HCT116 (cell line): ENCODE results near the gene PTPRJ. TPM values are rescaled to one million over a fixed set of nuclear protein-coding genes. Genes with fewer than 3 reads are reported as not detected.

Experiments
- ATAC-seq: fragments of 200-7000 bp; cut with Tn5 transposase; 2 replicates; pipeline ENCODE4 v1.9.1; 2020; ENCODE audit warnings: mild to moderate bottlenecking, moderate library complexity
- BruUV-seq: library from RNA; stranded (reverse); fragments of 400-500 nt; replicated peaks from 2 replicates; lab custom pipeline; 2021; lab: Mats Ljungman, UMichigan
- CTCF ChIA-PET: fragments of 300-600 bp; sonication (Branson Sonifier 250); formaldehyde crosslinking; loops from one replicate; lab custom pipeline; 2021; ENCODE audit warnings: antibody characterized with exemption; lab: Charles Lee
- POLR2A ChIA-PET: fragments of 300-600, 350-600 bp; sonication (Branson Sonifier 250); formaldehyde crosslinking; loops from one replicate; lab custom pipeline; 2021; ENCODE audit warnings: antibody characterized with exemption; lab: Charles Lee
- RAD21 ChIA-PET, 2 experiments: fragments of 300-600 bp; sonication (Branson Sonifier 250); formaldehyde crosslinking; loops; one replicate each; lab custom pipeline; 2023; ENCODE audit warnings: low total read pairs in 2 of 2; ENCODE audit not compliant: uncharacterized antibody in 2 of 2, unreplicated experiment in 2 of 2, low non-redundant PET in 1 of 2; lab: Charles Lee
- DNase-seq: peaks from one replicate; pipeline ENCODE4 v3.0.0-alpha.2; 2010; ENCODE audit warnings: low read depth, low spot score
- H2AFZ ChIP-seq: fragments of 200-600 bp; shearing (Covaris generic), sonication (generic); 2 replicates; pipeline ENCODE4 v1.6.1; 2017; ENCODE audit warnings: low read depth, mixed run types, mixed read lengths, antibody characterized with exemption, low read length; ENCODE audit not compliant: poor library complexity, severe bottlenecking
- H3K27ac ChIP-seq: 2 replicates; pipeline ENCODE4 v1.5.1; 2012; ENCODE audit warnings: low read depth, low read length
- H3K27me3 ChIP-seq: fragments of 200-600 bp; sonication (generic); 2 replicates; pipeline ENCODE4 v1.6.1; 2016; ENCODE audit warnings: mixed run types, low read length, mixed read lengths; ENCODE audit not compliant: insufficient read depth
- H3K36me3 ChIP-seq, 2 experiments: fragments of 200-500 bp in 1 of 2; fragments of 200-600 bp in 1 of 2; sonication (Bioruptor generic) in 1 of 2; sonication (generic) in 1 of 2; 2 replicates each; pipeline versions ENCODE4 v1.5.1 to v1.6.1; 2014 to 2016; ENCODE audit warnings: low read length in 2 of 2, inconsistent platforms in 1 of 2, mixed read lengths in 1 of 2, mixed run types in 1 of 2; ENCODE audit not compliant: insufficient read depth in 2 of 2, control insufficient read depth in 1 of 2
- H3K4me1 ChIP-seq, 2 experiments: fragments of 200-600 bp in 1 of 2; sonication (generic) in 1 of 2; 2 replicates each; pipeline versions ENCODE4 v1.5.1 to v1.6.1; 2012 to 2017; ENCODE audit warnings: low read length in 2 of 2, inconsistent platforms in 1 of 2, mild to moderate bottlenecking in 1 of 2, mixed read lengths in 1 of 2, mixed run types in 1 of 2, moderate library complexity in 1 of 2; ENCODE audit not compliant: insufficient read depth in 2 of 2, control insufficient read depth in 1 of 2
- H3K4me2 ChIP-seq: fragments of 200-600 bp; sonication (generic); 2 replicates; pipeline ENCODE4 v1.6.1; 2017; ENCODE audit warnings: mixed run types, low read length, mixed read lengths
- H3K4me3 ChIP-seq, 2 experiments: fragments of 200-600 bp in 1 of 2; sonication (generic) in 1 of 2; replicated peaks in 1 of 2; 2 replicates each; pipeline ENCODE4 v1.5.1; 2011 to 2016; ENCODE audit warnings: low read length in 2 of 2, control low read depth in 1 of 2, low read depth in 1 of 2, mild to moderate bottlenecking in 1 of 2, mixed read lengths in 1 of 2, mixed run types in 1 of 2
- H3K79me2 ChIP-seq: fragments of 200-600 bp; sonication (generic); 2 replicates; pipeline ENCODE4 v1.6.1; 2017; ENCODE audit warnings: mild to moderate bottlenecking, mixed run types, low read length, moderate library complexity, mixed read lengths; ENCODE audit not compliant: insufficient read depth
- H3K9ac ChIP-seq: fragments of 200-600 bp; sonication (generic); 2 replicates; pipeline ENCODE4 v1.6.1; 2016; ENCODE audit warnings: low read length, mixed read lengths
- H3K9me2 ChIP-seq: fragments of 200-600 bp; sonication (generic), shearing (Covaris generic); 2 replicates; pipeline ENCODE4 v1.6.1; 2017; ENCODE audit warnings: mixed run types, mild to moderate bottlenecking, moderate library complexity; ENCODE audit not compliant: insufficient read depth
- H3K9me3 ChIP-seq, 2 experiments: fragments of 200-500 bp in 1 of 2; fragments of 200-600 bp in 1 of 2; sonication (Bioruptor generic) in 1 of 2; sonication (generic) in 1 of 2; 2 replicates each; pipeline ENCODE4 v1.6.1; 2014 to 2017; ENCODE audit warnings: low read length in 2 of 2, mixed read lengths in 2 of 2, inconsistent platforms in 1 of 2, low read depth in 1 of 2, mild to moderate bottlenecking in 1 of 2, mixed run types in 1 of 2, moderate library complexity in 1 of 2; ENCODE audit not compliant: control insufficient read depth in 1 of 2, insufficient read depth in 1 of 2
- H4K20me1 ChIP-seq: fragments of 200-600 bp; sonication (generic), shearing (Covaris generic); 2 replicates; pipeline ENCODE4 v1.6.1; 2017; ENCODE audit warnings: mixed run types, mild to moderate bottlenecking, moderate library complexity; ENCODE audit not compliant: insufficient read depth
- CBX3 ChIP-seq: IDR thresholded peaks from 2 replicates; pipeline ENCODE4 v1.6.1; 2012; ENCODE audit warnings: low read depth
- JUND ChIP-seq: IDR thresholded peaks from 2 replicates; pipeline ENCODE4 v1.6.1; 2012
- POLR2A ChIP-seq: IDR thresholded peaks from 2 replicates; pipeline ENCODE4 v1.7.0; 2011; ENCODE audit warnings: borderline replicate concordance; ENCODE audit not compliant: insufficient read depth, insufficient read length; ENCODE audit errors: extremely low read depth
- RAD21 ChIP-seq: IDR thresholded peaks from 2 replicates; pipeline ENCODE4 v1.6.1; 2012; ENCODE audit warnings: low read depth, mild to moderate bottlenecking
- SRF ChIP-seq: IDR thresholded peaks from 2 replicates; pipeline ENCODE4 v1.6.1; 2012; ENCODE audit warnings: low read depth
- TCF7L2 ChIP-seq: IDR thresholded peaks from 2 replicates; pipeline ENCODE4 v1.7.0; 2011; ENCODE audit warnings: borderline replicate concordance, inconsistent platforms; ENCODE audit not compliant: insufficient read depth, insufficient read length; ENCODE audit errors: extremely low read depth
- ZFX ChIP-seq: fragments of 450-650 bp; IDR thresholded peaks from 2 replicates; pipeline ENCODE4 v1.6.1; 2017
- intact Hi-C: fragments of 100-400 bp; cut with micrococcal nuclease; formaldehyde crosslinking; loops from 2 replicates; pipeline ENCODE4 v1.10.0; 2022
- total RNA-seq: library from RNA; stranded (reverse); gene quantifications from one replicate; pipeline ENCODE4 v1.2.1, GENCODE V29; 2021; ENCODE audit not compliant: unreplicated experiment
- TF ChIP-seq, protein P1 (sequence below), 3 experiments: fragments of 200-600 bp in 1 of 3; sonication (generic) in 1 of 3; IDR thresholded peaks in 2 of 3; conservative IDR thresholded peaks in 1 of 3; 2 replicates each; pipeline ENCODE4 v1.5.1; 2012 to 2017; ENCODE audit warnings: low read depth in 2 of 3, low read length in 2 of 3, antibody characterized with exemption in 1 of 3, borderline replicate concordance in 1 of 3, control low read depth in 1 of 3, mild to moderate bottlenecking in 1 of 3, mixed read lengths in 1 of 3, mixed run types in 1 of 3, moderate library complexity in 1 of 3; ENCODE audit not compliant: insufficient read depth in 1 of 3
- TF ChIP-seq, protein P2 (sequence below): IDR thresholded peaks from 2 replicates; pipeline ENCODE4 v1.6.1; 2012

Gene PTPRJ
- total RNA-seq, 1 experiment from 2014 or later = 19.1 TPM

DNA sequence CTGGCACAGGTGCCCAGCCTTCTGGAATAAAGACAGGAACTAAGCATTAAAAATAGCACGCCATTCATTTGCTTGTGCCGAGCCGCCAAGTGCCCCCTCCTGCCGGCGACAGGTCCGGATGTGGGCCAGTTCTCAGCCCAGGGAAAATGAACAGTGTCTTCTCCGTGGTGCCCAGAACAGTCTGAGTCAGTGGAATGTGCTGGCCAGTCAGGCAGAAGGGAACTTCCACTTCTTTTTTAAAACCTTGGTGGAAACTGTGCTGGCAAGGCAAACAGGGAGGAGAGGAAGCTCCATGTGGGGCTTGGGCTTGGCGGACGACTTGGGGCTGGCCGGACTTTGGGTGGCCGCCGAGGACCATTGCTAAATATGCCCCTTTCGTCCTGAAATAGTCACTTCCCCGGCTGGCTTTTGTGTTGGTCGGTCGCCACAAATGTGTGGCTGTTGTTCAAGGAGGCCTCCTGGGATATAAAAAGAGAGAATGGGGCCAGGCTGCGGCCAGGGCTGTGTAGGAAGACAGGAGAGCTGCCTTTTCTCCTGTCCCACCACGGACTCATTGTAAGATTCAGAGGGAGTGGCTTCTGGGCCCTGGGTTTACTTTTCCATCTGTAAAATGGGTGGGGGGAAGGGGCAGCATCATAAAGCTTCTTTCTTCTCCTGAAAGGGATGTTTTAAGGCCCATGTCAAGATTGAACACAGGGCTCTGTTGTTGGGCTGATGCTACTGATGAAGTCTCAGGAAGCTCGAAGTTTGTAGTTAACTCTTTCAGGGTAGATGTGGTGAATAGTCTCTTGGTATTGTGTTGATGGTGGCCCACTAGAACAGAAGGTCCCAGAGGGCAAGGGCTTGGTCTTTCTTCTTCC, 101.0 kb downstream of the PTPRJ start:
- Histone ChIP-seq H3K9me2 (no peaks in the 10 kb centered on the region), H4K20me1 (no peaks in the 10 kb centered on the region), H3K4me1 (peaks cover 0 to 3% of the 10 kb centered on the region in 2 experiments; a peak in 2 of 4 replicates), H3K9ac (no peak overlapping the region), H3K27ac (no peak overlapping the region), H3K27me3 (no peaks in the 10 kb centered on the region), H3K36me3 (no peaks in the 10 kb centered on the region), H3K4me3 (no peak overlapping the region), H3K9me3 (no peaks in the 10 kb centered on the region), H3K4me2 (no peak overlapping the region), H3K79me2 (peaks cover 4% of the 10 kb centered on the region; the same call in 1 of the 2 replicates), H2AFZ (no peak overlapping the region)
- no TSS peak for BruUV-seq
- DNase-seq (no peak), ATAC-seq (no peak)
- ChIA-PET RAD21 (no interaction called here), CTCF (no interaction called here), POLR2A (interaction anchor here (0.6 kb wide), 1 partner anchor 149 kb away, joined by 5 read pairs; no protein-coding TSS in a partner anchor)
- intact Hi-C loops = loop anchor here (5.0 kb wide), 1 partner anchor 54 kb away; no protein-coding TSS in a partner anchor
- TF ChIP-seq JUND = no peak
- TF ChIP-seq, protein P1, sequence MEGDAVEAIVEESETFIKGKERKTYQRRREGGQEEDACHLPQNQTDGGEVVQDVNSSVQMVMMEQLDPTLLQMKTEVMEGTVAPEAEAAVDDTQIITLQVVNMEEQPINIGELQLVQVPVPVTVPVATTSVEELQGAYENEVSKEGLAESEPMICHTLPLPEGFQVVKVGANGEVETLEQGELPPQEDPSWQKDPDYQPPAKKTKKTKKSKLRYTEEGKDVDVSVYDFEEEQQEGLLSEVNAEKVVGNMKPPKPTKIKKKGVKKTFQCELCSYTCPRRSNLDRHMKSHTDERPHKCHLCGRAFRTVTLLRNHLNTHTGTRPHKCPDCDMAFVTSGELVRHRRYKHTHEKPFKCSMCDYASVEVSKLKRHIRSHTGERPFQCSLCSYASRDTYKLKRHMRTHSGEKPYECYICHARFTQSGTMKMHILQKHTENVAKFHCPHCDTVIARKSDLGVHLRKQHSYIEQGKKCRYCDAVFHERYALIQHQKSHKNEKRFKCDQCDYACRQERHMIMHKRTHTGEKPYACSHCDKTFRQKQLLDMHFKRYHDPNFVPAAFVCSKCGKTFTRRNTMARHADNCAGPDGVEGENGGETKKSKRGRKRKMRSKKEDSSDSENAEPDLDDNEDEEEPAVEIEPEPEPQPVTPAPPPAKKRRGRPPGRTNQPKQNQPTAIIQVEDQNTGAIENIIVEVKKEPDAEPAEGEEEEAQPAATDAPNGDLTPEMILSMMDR (IDR thresholded peaks at IDR 0.05 in 2 of 3, conservative IDR thresholded peaks at IDR 0.05 in 1 of 3; ENCODE audit: borderline replicate concordance in 1 of 3, insufficient read depth in 1 of 3, low read depth in 2 of 3, low read length in 2 of 3) = no peak
- no peak for TF ChIP-seq POLR2A
- TF ChIP-seq RAD21 = no peak
- TF ChIP-seq, protein P2, sequence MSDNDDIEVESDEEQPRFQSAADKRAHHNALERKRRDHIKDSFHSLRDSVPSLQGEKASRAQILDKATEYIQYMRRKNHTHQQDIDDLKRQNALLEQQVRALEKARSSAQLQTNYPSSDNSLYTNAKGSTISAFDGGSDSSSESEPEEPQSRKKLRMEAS = no peak
- no peak for TF ChIP-seq CBX3
- no peak for TF ChIP-seq TCF7L2
- TF ChIP-seq ZFX = no peak
- no peak for TF ChIP-seq SRF
